Astrocyte (in vitro differentiated cells and primary cell): ENCODE results near the gene RNF138.

Experiments used
- EZH2 ChIP-seq: IDR thresholded peaks from 2 replicates; pipeline ENCODE4 v1.6.1; 2012; ENCODE audit warnings: mild to moderate bottlenecking, low read length, inconsistent platforms; ENCODE audit not compliant: insufficient read depth
- TF ChIP-seq, protein P1 (sequence below): IDR thresholded peaks from 2 replicates; pipeline ENCODE4 v1.5.1; 2011; ENCODE audit warnings: low read depth, mild to moderate bottlenecking, inconsistent platforms, low read length, moderate library complexity; ENCODE audit not compliant: insufficient read depth

DNA sequence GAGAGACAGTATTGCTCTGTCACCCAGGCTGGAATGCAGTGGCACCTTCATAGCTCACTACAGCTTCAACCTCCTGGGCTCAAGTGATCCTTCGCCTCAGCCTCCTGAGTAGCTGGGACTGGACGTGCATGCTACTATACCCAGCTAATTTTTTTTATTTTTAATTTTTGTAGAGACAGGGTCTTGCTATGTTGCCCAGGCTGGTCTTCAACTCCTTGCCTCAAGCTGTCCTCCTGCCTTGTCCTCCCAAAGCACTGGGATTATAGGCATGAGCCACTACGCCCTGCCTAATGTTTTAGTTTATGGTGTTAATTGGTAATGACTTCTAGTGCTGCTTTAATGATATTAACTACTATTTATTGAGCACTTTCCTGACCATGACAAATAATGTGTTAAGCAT is 18.3 kb downstream of the RNF138 start:
- TF ChIP-seq, protein P1, sequence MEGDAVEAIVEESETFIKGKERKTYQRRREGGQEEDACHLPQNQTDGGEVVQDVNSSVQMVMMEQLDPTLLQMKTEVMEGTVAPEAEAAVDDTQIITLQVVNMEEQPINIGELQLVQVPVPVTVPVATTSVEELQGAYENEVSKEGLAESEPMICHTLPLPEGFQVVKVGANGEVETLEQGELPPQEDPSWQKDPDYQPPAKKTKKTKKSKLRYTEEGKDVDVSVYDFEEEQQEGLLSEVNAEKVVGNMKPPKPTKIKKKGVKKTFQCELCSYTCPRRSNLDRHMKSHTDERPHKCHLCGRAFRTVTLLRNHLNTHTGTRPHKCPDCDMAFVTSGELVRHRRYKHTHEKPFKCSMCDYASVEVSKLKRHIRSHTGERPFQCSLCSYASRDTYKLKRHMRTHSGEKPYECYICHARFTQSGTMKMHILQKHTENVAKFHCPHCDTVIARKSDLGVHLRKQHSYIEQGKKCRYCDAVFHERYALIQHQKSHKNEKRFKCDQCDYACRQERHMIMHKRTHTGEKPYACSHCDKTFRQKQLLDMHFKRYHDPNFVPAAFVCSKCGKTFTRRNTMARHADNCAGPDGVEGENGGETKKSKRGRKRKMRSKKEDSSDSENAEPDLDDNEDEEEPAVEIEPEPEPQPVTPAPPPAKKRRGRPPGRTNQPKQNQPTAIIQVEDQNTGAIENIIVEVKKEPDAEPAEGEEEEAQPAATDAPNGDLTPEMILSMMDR, result no peak
- no peak for TF ChIP-seq EZH2
